Fibroblast of skin of right quadriceps (primary cell): ENCODE results near the gene SLCO2A1.

Source experiments
- DNase-seq: peaks from one replicate; pipeline ENCODE4 v3.0.0-alpha.2; 2013

SLCO2A1 gene

DNA sequence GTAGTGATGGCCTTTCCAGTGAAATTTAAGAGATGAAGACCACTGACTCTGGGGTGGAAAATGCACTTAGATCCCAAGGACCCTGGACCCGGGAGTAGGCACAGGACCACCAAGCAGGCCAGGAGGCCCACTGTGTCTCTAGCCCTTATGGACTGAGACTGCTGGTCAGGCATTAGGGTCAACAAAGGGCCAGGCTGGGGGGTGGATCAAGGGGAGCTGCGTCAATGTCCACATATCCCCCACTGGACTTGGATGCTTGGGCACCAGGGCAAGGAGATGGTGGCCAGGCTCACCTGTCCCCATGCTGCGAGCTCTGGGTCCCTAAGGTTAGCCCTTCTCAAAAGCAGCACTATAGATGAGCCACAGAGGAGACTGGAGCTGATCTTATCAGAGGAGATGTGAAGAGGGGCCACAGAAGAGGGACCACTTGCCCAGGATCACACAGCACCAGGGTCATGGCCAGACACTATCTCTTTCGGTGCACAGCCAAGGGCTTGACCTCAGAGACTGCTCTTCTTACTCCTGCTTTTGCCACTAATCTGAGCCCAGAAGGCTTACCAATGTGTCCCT lies 148.8 kb downstream of the SLCO2A1 start:
- no peak for DNase-seq

DNA sequence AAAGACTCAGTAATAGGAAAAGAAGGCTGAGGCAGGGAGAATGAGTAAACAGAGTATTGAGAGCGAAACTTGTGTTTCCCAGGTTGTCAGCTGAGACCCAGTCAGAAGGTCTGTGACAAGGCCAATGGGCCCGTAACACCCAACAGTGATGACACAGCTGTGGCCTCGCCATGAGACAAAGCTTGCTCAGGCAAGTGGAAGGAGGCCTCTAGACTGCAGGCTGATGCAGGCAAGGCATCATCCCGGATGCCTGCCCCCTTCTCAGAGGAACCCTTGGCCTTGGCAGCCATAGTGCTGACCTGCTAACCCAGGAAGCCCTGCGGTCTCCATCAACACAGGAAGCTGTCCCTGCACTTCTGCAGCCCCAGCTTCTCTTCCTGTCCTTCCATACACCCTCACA lies 149.4 kb downstream of the SLCO2A1 start:
- no peak for DNase-seq

DNA sequence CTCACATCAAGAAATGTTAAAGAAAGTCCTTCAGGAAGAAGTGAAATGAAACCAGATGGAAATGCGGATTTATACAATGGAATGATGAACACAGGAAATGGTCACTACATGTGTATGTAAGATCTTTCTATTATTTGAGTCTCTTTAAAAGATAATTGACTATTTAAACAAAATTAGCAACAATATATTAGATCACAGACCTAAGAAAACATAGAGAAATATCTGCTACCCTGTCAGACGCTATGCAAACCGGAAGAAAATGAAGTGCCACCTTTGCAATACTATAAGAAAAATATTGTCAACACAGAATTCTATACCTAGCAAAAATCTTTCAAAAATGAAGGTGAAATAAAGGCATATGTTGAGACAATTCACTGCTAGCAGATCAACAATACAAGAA lies 151.2 kb downstream of the SLCO2A1 start:
- DNase-seq: no peak
